Measurements from ENCODE around the gene MRPS2. TPM values are rescaled to one million over a fixed set of nuclear protein-coding genes. Genes with fewer than 3 reads are reported as not detected.

Gene MRPS2
- total RNA-seq, 5 donors from 2014 or later (not counting 1 experiment from before 2014, with no cell fraction given): 17.7 to 36.6 (median 32.8) TPM

GRCh38 chr9:135486267-135487065, 14.0 kb upstream of the MRPS2 start:
- ATAC-seq (replicated peaks in 1 of 4) (no peak), DNase-seq (no peak)
- Mint-ChIP-seq H3K4me3 (no peak overlapping the region), H3K27ac (no peak overlapping the region), H3K4me1 (peaks cover 0 to 5% (median 0%) of the 10 kb centered on the region in 3 donors), H3K36me3 (no peaks in the 10 kb centered on the region), H3K27me3 (peaks cover 25 to 35% of the 10 kb centered on the region in 2 donors), H3K9me3 (no peaks in the 10 kb centered on the region)
- Histone ChIP-seq H3K27ac (ENCODE audit: low read length) (no peak overlapping the region), H3K9me3 (no peaks in the 10 kb centered on the region), H3K27me3 (replicated peaks in 1 of 2; ENCODE audit: control insufficient read depth in 2 of 2, extremely low read depth in 1 of 2, insufficient read depth in 2 of 2, low read length in 1 of 2) (peaks cover 3 to 59% of the 10 kb centered on the region in 2 experiments), H3K36me3 (ENCODE audit: control insufficient read depth in 2 of 2, extremely low read depth in 1 of 2, insufficient read depth in 1 of 2, low read length in 1 of 2) (no peaks in the 10 kb centered on the region), H3K4me1 (ENCODE audit: control insufficient read depth in 1 of 2, extremely low read depth in 1 of 2, insufficient read depth in 2 of 2, low read length in 2 of 2) (no peaks in the 10 kb centered on the region), H3K4me3 (ENCODE audit: control insufficient read depth in 1 of 2, extremely low read depth in 1 of 2, low read length in 1 of 2) (no peak overlapping the region)
- POLR2A ChIA-PET: no interaction called here
- CTCF ChIA-PET: no interaction called here
- WGBS (ENCODE audit: insufficient coverage): 82% methylated on average over 33 of the region's 33 CpGs

DNA sequence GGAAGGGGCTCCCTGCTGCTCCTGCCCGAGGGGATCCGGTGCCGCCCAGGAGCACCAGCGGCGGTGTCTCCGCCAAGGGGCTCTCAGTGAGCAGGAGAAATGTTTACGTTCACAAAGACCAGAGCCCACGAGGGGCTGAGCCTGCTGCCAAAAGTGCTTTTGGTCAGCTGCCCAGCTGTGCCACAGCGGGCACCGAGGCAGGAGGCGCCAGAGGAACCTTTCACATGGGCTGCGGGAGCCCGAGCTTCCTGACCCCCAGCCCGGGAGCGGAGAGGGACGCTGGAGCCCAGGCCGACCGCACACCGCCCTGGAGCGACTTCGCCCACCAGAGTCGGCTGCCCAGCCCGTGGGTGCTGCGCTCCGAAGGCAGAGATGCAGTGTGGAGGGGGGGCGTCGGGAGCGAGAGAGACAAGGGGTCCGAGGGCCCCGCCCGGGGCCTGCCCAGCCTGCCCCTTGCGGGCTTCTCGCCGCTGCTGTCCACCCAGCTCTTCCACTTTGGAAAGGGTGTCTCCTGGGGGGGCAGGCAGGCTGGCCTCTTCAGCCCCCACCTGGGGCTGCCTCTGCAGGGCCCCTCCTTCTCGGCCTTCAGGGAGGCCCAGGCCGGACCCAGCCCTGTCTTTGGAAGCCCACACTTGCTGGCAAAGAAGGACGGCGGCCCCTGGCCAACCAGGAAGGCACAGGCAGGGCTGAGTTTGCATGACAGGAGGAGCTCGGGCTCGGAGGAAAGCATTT, 13.0 kb upstream of the MRPS2 start:
- no peak for DNase-seq
- H3K27me3 ChIP-seq (replicated peaks in 1 of 2; ENCODE audit: control insufficient read depth in 2 of 2, extremely low read depth in 1 of 2, insufficient read depth in 2 of 2, low read length in 1 of 2): peaks cover 0 to 51% of the 10 kb centered on the region in 2 experiments
- no peaks in the 10 kb centered on the region for H3K36me3 Mint-ChIP-seq
- H3K4me1 Mint-ChIP-seq: no peaks in the 10 kb centered on the region
- no peaks in the 10 kb centered on the region for H3K36me3 ChIP-seq (ENCODE audit: control insufficient read depth in 2 of 2, extremely low read depth in 1 of 2, insufficient read depth in 1 of 2, low read length in 1 of 2)
- WGBS (ENCODE audit: insufficient coverage): 92% methylated on average over 40 of the region's 40 CpGs
- ChIA-PET POLR2A (no interaction called here), CTCF (no interaction called here)
- no peak for ATAC-seq (replicated peaks in 1 of 4)
- no peaks in the 10 kb centered on the region for H3K4me1 ChIP-seq (ENCODE audit: control insufficient read depth in 1 of 2, extremely low read depth in 1 of 2, insufficient read depth in 2 of 2, low read length in 2 of 2)
- no peak overlapping the region for H3K4me3 ChIP-seq (ENCODE audit: control insufficient read depth in 1 of 2, extremely low read depth in 1 of 2, low read length in 1 of 2)
- no peak overlapping the region for H3K4me3 Mint-ChIP-seq
- H3K9me3 ChIP-seq: no peaks in the 10 kb centered on the region
- no peak overlapping the region for H3K27ac Mint-ChIP-seq
- no peak overlapping the region for H3K27ac ChIP-seq (ENCODE audit: low read length)
- H3K9me3 Mint-ChIP-seq: no peaks in the 10 kb centered on the region
- peaks cover 15 to 25% of the 10 kb centered on the region in 2 donors for H3K27me3 Mint-ChIP-seq

DNA sequence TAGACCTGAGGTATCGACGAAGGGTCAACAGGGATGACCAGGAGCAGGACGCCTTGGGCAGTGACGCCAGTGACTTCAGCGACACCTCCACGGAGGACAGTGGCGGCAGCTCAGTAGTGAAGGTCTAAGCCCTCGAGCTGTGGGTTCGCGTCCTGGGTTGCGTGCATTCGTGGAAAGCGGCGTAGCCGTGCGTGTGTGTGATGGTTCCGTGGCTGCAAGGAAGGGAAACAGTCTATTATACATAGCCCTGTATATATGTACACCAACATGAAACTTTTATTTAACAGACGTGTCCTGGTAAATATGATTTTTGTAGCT, 12.5 kb upstream of the MRPS2 start:
- WGBS (ENCODE audit: insufficient coverage): 92% methylated on average over 7 of the region's 18 CpGs
- POLR2A ChIA-PET: no interaction called here
- H3K27me3 ChIP-seq (replicated peaks in 1 of 2; ENCODE audit: control insufficient read depth in 2 of 2, extremely low read depth in 1 of 2, insufficient read depth in 2 of 2, low read length in 1 of 2): peaks cover 0 to 46% of the 10 kb centered on the region in 2 experiments
- no peaks in the 10 kb centered on the region for H3K36me3 ChIP-seq (ENCODE audit: control insufficient read depth in 2 of 2, extremely low read depth in 1 of 2, insufficient read depth in 1 of 2, low read length in 1 of 2)
- H3K9me3 ChIP-seq: no peaks in the 10 kb centered on the region
- H3K36me3 Mint-ChIP-seq: no peaks in the 10 kb centered on the region
- H3K4me3 Mint-ChIP-seq: no peak overlapping the region
- no peaks in the 10 kb centered on the region for H3K9me3 Mint-ChIP-seq
- peaks cover 12 to 27% of the 10 kb centered on the region in 2 donors for H3K27me3 Mint-ChIP-seq
- ATAC-seq (replicated peaks in 1 of 4): no peak
- H3K4me3 ChIP-seq (ENCODE audit: control insufficient read depth in 1 of 2, extremely low read depth in 1 of 2, low read length in 1 of 2): no peak overlapping the region
- no peak overlapping the region for H3K27ac ChIP-seq (ENCODE audit: low read length)
- H3K4me1 Mint-ChIP-seq: no peaks in the 10 kb centered on the region
- CTCF ChIA-PET: no interaction called here
- H3K4me1 ChIP-seq (ENCODE audit: control insufficient read depth in 1 of 2, extremely low read depth in 1 of 2, insufficient read depth in 2 of 2, low read length in 2 of 2): no peaks in the 10 kb centered on the region
- H3K27ac Mint-ChIP-seq: no peak overlapping the region
- no peak for DNase-seq

- H3K4me3 ChIP-seq (ENCODE audit: control insufficient read depth in 1 of 2, extremely low read depth in 1 of 2, low read length in 1 of 2): no peak overlapping the region
- no peaks in the 10 kb centered on the region for H3K36me3 ChIP-seq (ENCODE audit: control insufficient read depth in 2 of 2, extremely low read depth in 1 of 2, insufficient read depth in 1 of 2, low read length in 1 of 2)
- WGBS (ENCODE audit: insufficient coverage): 80% methylated on average over 17 of the region's 17 CpGs
- H3K4me1 ChIP-seq (ENCODE audit: control insufficient read depth in 1 of 2, extremely low read depth in 1 of 2, insufficient read depth in 2 of 2, low read length in 2 of 2): no peaks in the 10 kb centered on the region
- H3K27ac ChIP-seq (ENCODE audit: low read length): no peak overlapping the region
- no peak overlapping the region for H3K27ac Mint-ChIP-seq
- H3K9me3 Mint-ChIP-seq: no peaks in the 10 kb centered on the region
- peaks cover 0 to 44% of the 10 kb centered on the region in 2 experiments for H3K27me3 ChIP-seq (replicated peaks in 1 of 2; ENCODE audit: control insufficient read depth in 2 of 2, extremely low read depth in 1 of 2, insufficient read depth in 2 of 2, low read length in 1 of 2)
- peaks cover 11 to 21% of the 10 kb centered on the region in 2 donors for H3K27me3 Mint-ChIP-seq
- ChIA-PET CTCF (no interaction called here), POLR2A (no interaction called here)
- H3K4me1 Mint-ChIP-seq: no peaks in the 10 kb centered on the region
- DNase-seq (no peak), ATAC-seq (replicated peaks in 1 of 4) (no peak)
- no peaks in the 10 kb centered on the region for H3K9me3 ChIP-seq
- no peaks in the 10 kb centered on the region for H3K36me3 Mint-ChIP-seq
- H3K4me3 Mint-ChIP-seq: no peak overlapping the region
Observed at GRCh38 chr9:135488527-135488926, 12.0 kb upstream of the MRPS2 start.

GRCh38 chr9:135489188-135489906, 11.1 kb upstream of the MRPS2 start:
- 80% methylated on average over 18 of the region's 18 CpGs for WGBS (ENCODE audit: insufficient coverage)
- peaks cover 0 to 36% of the 10 kb centered on the region in 2 experiments for H3K27me3 ChIP-seq (replicated peaks in 1 of 2; ENCODE audit: control insufficient read depth in 2 of 2, extremely low read depth in 1 of 2, insufficient read depth in 2 of 2, low read length in 1 of 2)
- no peaks in the 10 kb centered on the region for H3K36me3 ChIP-seq (ENCODE audit: control insufficient read depth in 2 of 2, extremely low read depth in 1 of 2, insufficient read depth in 1 of 2, low read length in 1 of 2)
- DNase-seq (no peak), ATAC-seq (replicated peaks in 1 of 4) (no peak)
- CTCF ChIA-PET: interaction anchor here in 1 of 2 donors (0.6 kb wide), 1 partner anchor 37 kb away, joined by 5 read pairs; no protein-coding TSS in a partner anchor
- Mint-ChIP-seq H3K4me3 (no peak overlapping the region), H3K36me3 (no peaks in the 10 kb centered on the region), H3K27ac (no peak overlapping the region), H3K9me3 (no peaks in the 10 kb centered on the region), H3K27me3 (peaks cover 5 to 16% of the 10 kb centered on the region in 2 donors), H3K4me1 (no peaks in the 10 kb centered on the region)
- H3K4me3 ChIP-seq (ENCODE audit: control insufficient read depth in 1 of 2, extremely low read depth in 1 of 2, low read length in 1 of 2): no peak overlapping the region
- H3K27ac ChIP-seq (ENCODE audit: low read length): no peak overlapping the region
- no peaks in the 10 kb centered on the region for H3K4me1 ChIP-seq (ENCODE audit: control insufficient read depth in 1 of 2, extremely low read depth in 1 of 2, insufficient read depth in 2 of 2, low read length in 2 of 2)
- POLR2A ChIA-PET: no interaction called here
- H3K9me3 ChIP-seq: no peaks in the 10 kb centered on the region

GRCh38 chr9:135490166-135490870, 10.2 kb upstream of the MRPS2 start:
- ATAC-seq (replicated peaks in 1 of 4) (no peak), DNase-seq (no peak)
- Histone ChIP-seq H3K36me3 (ENCODE audit: control insufficient read depth in 2 of 2, extremely low read depth in 1 of 2, insufficient read depth in 1 of 2, low read length in 1 of 2) (no peaks in the 10 kb centered on the region), H3K4me1 (ENCODE audit: control insufficient read depth in 1 of 2, extremely low read depth in 1 of 2, insufficient read depth in 2 of 2, low read length in 2 of 2) (no peaks in the 10 kb centered on the region), H3K27ac (ENCODE audit: low read length) (no peak overlapping the region), H3K9me3 (no peaks in the 10 kb centered on the region), H3K27me3 (replicated peaks in 1 of 2; ENCODE audit: control insufficient read depth in 2 of 2, extremely low read depth in 1 of 2, insufficient read depth in 2 of 2, low read length in 1 of 2) (peaks cover 0 to 31% of the 10 kb centered on the region in 2 experiments), H3K4me3 (ENCODE audit: control insufficient read depth in 1 of 2, extremely low read depth in 1 of 2, low read length in 1 of 2) (no peak overlapping the region)
- 89% methylated on average over 11 of the region's 16 CpGs for WGBS (ENCODE audit: insufficient coverage)
- H3K27me3 Mint-ChIP-seq: peaks cover 7 to 18% of the 10 kb centered on the region in 2 donors
- no peaks in the 10 kb centered on the region for H3K4me1 Mint-ChIP-seq
- ChIA-PET POLR2A (no interaction called here), CTCF (interaction anchor here in 1 of 2 donors (0.6 kb wide), 1 partner anchor 36 kb away, joined by 5 read pairs; no protein-coding TSS in a partner anchor)
- H3K27ac Mint-ChIP-seq: no peak overlapping the region
- no peaks in the 10 kb centered on the region for H3K9me3 Mint-ChIP-seq
- H3K36me3 Mint-ChIP-seq: no peaks in the 10 kb centered on the region
- H3K4me3 Mint-ChIP-seq: no peak overlapping the region

Data from T-cell (primary cell).